Thymus (tissue), 11 donors: ENCODE results near the gene TAT. TPM values are rescaled to one million over a fixed set of nuclear protein-coding genes. Genes with fewer than 3 reads are reported as not detected.

ENCODE experiments used
- DNase-seq, 9 donors: peaks; one replicate each; pipeline ENCODE4 v3.0.0-alpha.2; 2013; ENCODE audit warnings: low spot score in 9 of 9, low read depth in 6 of 9, missing footprints in 1 of 9
- H3K27ac ChIP-seq, 2 donors: one replicate each; pipeline ENCODE4 v1.5.1; 2013; ENCODE audit warnings: control low read depth in 1 of 2, low read depth in 1 of 2, low read length in 1 of 2, mild to moderate bottlenecking in 1 of 2, moderate library complexity in 1 of 2
- H3K27me3 ChIP-seq, 2 donors: one replicate each; pipeline ENCODE4 v1.5.1; 2013; ENCODE audit warnings: low read length in 1 of 2; ENCODE audit not compliant: control insufficient read depth in 2 of 2, insufficient read depth in 1 of 2
- H3K36me3 ChIP-seq, 2 donors: one replicate each; pipeline ENCODE4 v1.5.1; 2013; ENCODE audit warnings: low read length in 1 of 2, mild to moderate bottlenecking in 1 of 2, moderate library complexity in 1 of 2; ENCODE audit not compliant: control insufficient read depth in 2 of 2, insufficient read depth in 2 of 2
- H3K4me1 ChIP-seq, 2 donors: one replicate each; pipeline ENCODE4 v1.5.1; 2013; ENCODE audit warnings: low read length in 2 of 2; ENCODE audit not compliant: control insufficient read depth in 2 of 2, insufficient read depth in 2 of 2
- H3K4me3 ChIP-seq, 2 donors: one replicate each; pipeline ENCODE4 v1.5.1; 2013; ENCODE audit warnings: low read length in 2 of 2, control low read depth in 1 of 2, mild to moderate bottlenecking in 1 of 2
- H3K9me3 ChIP-seq, 2 donors: one replicate each; pipeline ENCODE4 v1.5.1; 2013; ENCODE audit warnings: low read length in 1 of 2, mild to moderate bottlenecking in 1 of 2; ENCODE audit not compliant: control insufficient read depth in 2 of 2, insufficient read depth in 1 of 2
- WGBS: extraction: QIAGEN DNeasy Blood & Tissue Kit; methylation state at CpG from one replicate; pipeline ENCODE4 v1.1.7; 2013; 5-methylcytosine and 5-hydroxymethylcytosine counted together
- polyA plus RNA-seq: library from polyadenylated mRNA; stranded (reverse); fragments of 200-250 nt; gene quantifications from one replicate; pipeline ENCODE4 v1.2.3, GENCODE V29; 2013
- total RNA-seq: library from RNA; stranded (reverse); fragments of 120-200 nt; gene quantifications from one replicate; pipeline ENCODE4 v1.2.4, GENCODE V29; 2013
- donor health status: healthy.

TAT gene
- total and polyA plus RNA-seq, 2 donors: 0.09 to 0.62 TPM

GRCh38 chr16:71557299-71557698 is 19.6 kb downstream of the TAT start:
- 96% methylated on average over 3 of the region's 3 CpGs for WGBS
- peaks cover 0 to 2% of the 10 kb centered on the region in 2 donors for H3K9me3 ChIP-seq
- no peak overlapping the region for H3K27ac ChIP-seq
- H3K36me3 ChIP-seq: no peaks in the 10 kb centered on the region
- no peaks in the 10 kb centered on the region for H3K27me3 ChIP-seq
- H3K4me1 ChIP-seq: no peaks in the 10 kb centered on the region
- no peak overlapping the region for H3K4me3 ChIP-seq
- no peak for DNase-seq

GRCh38 chr16:71555230-71555891 is 21.5 kb downstream of the TAT start:
- Histone ChIP-seq H3K4me1 (no peaks in the 10 kb centered on the region), H3K36me3 (no peaks in the 10 kb centered on the region), H3K4me3 (no peak overlapping the region), H3K9me3 (no peaks in the 10 kb centered on the region), H3K27ac (no peak overlapping the region), H3K27me3 (no peaks in the 10 kb centered on the region)
- DNase-seq: no peak
- 88% methylated on average over 1 of the region's 1 CpG for WGBS

- H3K27me3 ChIP-seq: no peaks in the 10 kb centered on the region
- no peaks in the 10 kb centered on the region for H3K4me1 ChIP-seq
- no peak overlapping the region for H3K4me3 ChIP-seq
- no peaks in the 10 kb centered on the region for H3K9me3 ChIP-seq
- no peak for DNase-seq
- 54% methylated on average over 6 of the region's 6 CpGs for WGBS
- no peaks in the 10 kb centered on the region for H3K36me3 ChIP-seq
- H3K27ac ChIP-seq: no peak overlapping the region
Observed at GRCh38 chr16:71552698-71553503, 24.0 kb downstream of the TAT start.

- no peaks in the 10 kb centered on the region for H3K4me1 ChIP-seq
- no peak overlapping the region for H3K27ac ChIP-seq
- no peaks in the 10 kb centered on the region for H3K36me3 ChIP-seq
- no peaks in the 10 kb centered on the region for H3K9me3 ChIP-seq
- H3K27me3 ChIP-seq: peaks cover 0 to under 1% of the 10 kb centered on the region in 2 donors
- H3K4me3 ChIP-seq: no peak overlapping the region
- no peak for DNase-seq
Observed at GRCh38 chr16:71547168-71547567, 29.7 kb downstream of the TAT start.

GRCh38 chr16:71542377-71542776 is 34.5 kb downstream of the TAT start:
- peak in 3 of 9 donors; percentile 35 to 49 (median 41) for DNase-seq
- Histone ChIP-seq H3K36me3 (no peaks in the 10 kb centered on the region), H3K4me1 (no peaks in the 10 kb centered on the region), H3K4me3 (no peak overlapping the region), H3K27ac (no peak overlapping the region), H3K9me3 (no peaks in the 10 kb centered on the region), H3K27me3 (peaks cover 0 to 2% of the 10 kb centered on the region in 2 donors)
- WGBS: 26% methylated on average over 11 of the region's 11 CpGs

GRCh38 chr16:71537643-71538042 is 39.2 kb downstream of the TAT start:
- Histone ChIP-seq H3K4me1 (no peaks in the 10 kb centered on the region), H3K27me3 (peaks cover 0 to 2% of the 10 kb centered on the region in 2 donors), H3K27ac (no peak overlapping the region), H3K36me3 (no peaks in the 10 kb centered on the region), H3K4me3 (no peak overlapping the region), H3K9me3 (no peaks in the 10 kb centered on the region)
- 74% methylated on average over 6 of the region's 6 CpGs for WGBS
- DNase-seq: peak in 3 of 9 donors; percentile 1 to 27 (median 26)

- no peaks in the 10 kb centered on the region for H3K27me3 ChIP-seq
- no peaks in the 10 kb centered on the region for H3K9me3 ChIP-seq
- H3K4me1 ChIP-seq: no peaks in the 10 kb centered on the region
- H3K27ac ChIP-seq: no peak overlapping the region
- WGBS: 97% methylated on average over 28 of the region's 28 CpGs
- no peaks in the 10 kb centered on the region for H3K36me3 ChIP-seq
- DNase-seq: no peak
- H3K4me3 ChIP-seq: no peak overlapping the region
Observed at GRCh38 chr16:71536752-71537499, 40.0 kb downstream of the TAT start.

- Histone ChIP-seq H3K9me3 (no peaks in the 10 kb centered on the region), H3K36me3 (no peaks in the 10 kb centered on the region), H3K27me3 (no peaks in the 10 kb centered on the region), H3K27ac (no peak overlapping the region), H3K4me1 (no peaks in the 10 kb centered on the region), H3K4me3 (no peak overlapping the region)
- no peak for DNase-seq
- 88% methylated on average over 3 of the region's 3 CpGs for WGBS
Observed at GRCh38 chr16:71532366-71532765, 44.5 kb downstream of the TAT start.

GRCh38 chr16:71528863-71529262 is 48.0 kb downstream of the TAT start:
- no peak for DNase-seq
- Histone ChIP-seq H3K36me3 (no peaks in the 10 kb centered on the region), H3K27ac (no peak overlapping the region), H3K4me1 (no peaks in the 10 kb centered on the region), H3K4me3 (no peak overlapping the region), H3K9me3 (no peaks in the 10 kb centered on the region), H3K27me3 (peaks cover 0 to 19% of the 10 kb centered on the region in 2 donors)
- 84% methylated on average over 4 of the region's 4 CpGs for WGBS
